Caco-2 (cell line): ENCODE results near the gene SULT2A1. TPM values are rescaled to one million over a fixed set of nuclear protein-coding genes. Genes with fewer than 3 reads are reported as not detected.
"Not testable (repeated sequence)": the region's sequence is repeated elsewhere in the genome, so short reads cannot be mapped to it uniquely, and the experiment has no call there.

ENCODE experiments used
- BruUV-seq: library from RNA; stranded (reverse); fragments of 400-500 nt; replicated peaks from 2 replicates; lab custom pipeline; 2021; lab: Mats Ljungman, UMichigan
- CTCF ChIA-PET: fragments of 300-600 bp; sonication (Branson Sonifier 250); formaldehyde crosslinking; loops from one replicate; lab custom pipeline; 2022; ENCODE audit warnings: antibody characterized with exemption; lab: Charles Lee
- POLR2A ChIA-PET: fragments of 300-600 bp; sonication (Branson Sonifier 250); formaldehyde crosslinking; loops from one replicate; lab custom pipeline; 2022; ENCODE audit warnings: antibody characterized with exemption; lab: Charles Lee
- DNase-seq, 2 experiments: peaks; one replicate each; pipeline versions ENCODE4 v3.0.0 to v3.0.0-alpha.2; 2020 to 2022
- H3K27me3 ChIP-seq: replicated peaks from 2 replicates; pipeline ENCODE4 v1.6.0; 2011; ENCODE audit warnings: low read length; ENCODE audit not compliant: control insufficient read depth, insufficient read depth
- H3K36me3 ChIP-seq: 2 replicates; pipeline ENCODE4 v1.5.1; 2011; ENCODE audit warnings: low read length; ENCODE audit not compliant: control insufficient read depth, insufficient read depth
- H3K4me1 ChIP-seq: fragments of 250-450 bp; sonication (Bioruptor Pico); 2 replicates; pipeline ENCODE4 v1.5.1; 2020; ENCODE audit warnings: mild to moderate bottlenecking
- H3K4me3 ChIP-seq: 2 replicates; pipeline ENCODE4 v1.5.1; 2011; ENCODE audit warnings: low read depth, mild to moderate bottlenecking, control low read depth, low read length
- H3K9me3 ChIP-seq: fragments of 250-450 bp; sonication (Bioruptor Pico); 2 replicates; pipeline ENCODE4 v1.5.1; 2020; ENCODE audit warnings: mild to moderate bottlenecking, moderate library complexity
- H3K27ac Mint-ChIP-seq: one replicate; pipeline ENCODE4 v1.8.0; 2022; ENCODE audit warnings: mixed read lengths; ENCODE audit not compliant: unreplicated experiment
- H3K27me3 Mint-ChIP-seq: one replicate; pipeline ENCODE4 v1.8.0; 2022; ENCODE audit warnings: mixed read lengths; ENCODE audit not compliant: insufficient read depth, unreplicated experiment
- H3K36me3 Mint-ChIP-seq: one replicate; pipeline ENCODE4 v1.8.0; 2022; ENCODE audit warnings: mild to moderate bottlenecking, mixed read lengths; ENCODE audit not compliant: insufficient read depth, unreplicated experiment
- H3K4me1 Mint-ChIP-seq: one replicate; pipeline ENCODE4 v1.8.0; 2022; ENCODE audit warnings: low read depth, mixed read lengths; ENCODE audit not compliant: unreplicated experiment
- H3K4me3 Mint-ChIP-seq: one replicate; pipeline ENCODE4 v1.8.0; 2022; ENCODE audit warnings: mild to moderate bottlenecking, moderate library complexity, mixed read lengths; ENCODE audit not compliant: unreplicated experiment
- H3K9me3 Mint-ChIP-seq: one replicate; pipeline ENCODE4 v1.8.0; 2022; ENCODE audit warnings: mixed read lengths; ENCODE audit not compliant: unreplicated experiment
- CTCF ChIP-seq, 2 experiments: fragments of 200-600 bp in 1 of 2; IDR thresholded peaks; 1 replicate in 1 of 2; 2 replicates in 1 of 2; pipeline versions ENCODE4 v1.5.1 to v1.8.0; 2011 to 2022; ENCODE audit warnings: antibody characterized with exemption in 1 of 2, control low read depth in 1 of 2, inconsistent platforms in 1 of 2, low read depth in 1 of 2, low read length in 1 of 2, mild to moderate bottlenecking in 1 of 2, moderate library complexity in 1 of 2; ENCODE audit not compliant: insufficient read depth in 1 of 2, severe bottlenecking in 1 of 2, unreplicated experiment in 1 of 2
- intact Hi-C: fragments of 100-400 bp; cut with micrococcal nuclease; formaldehyde crosslinking; loops from one replicate; pipeline ENCODE4 v1.10.0; 2022; ENCODE audit not compliant: unreplicated experiment
- total RNA-seq: library from RNA; stranded (reverse); gene quantifications from 2 replicates; pipeline ENCODE4 v1.2.3, GENCODE V29; 2022

SULT2A1 gene
- total RNA-seq, 1 experiment from 2014 or later: 4.5 TPM

GRCh38 chr19:47909350-47909749 is 23.2 kb upstream of the SULT2A1 start:
- H3K4me3 ChIP-seq, BruUV-seq, H3K27me3 ChIP-seq, CTCF ChIA-PET, H3K9me3 Mint-ChIP-seq, POLR2A ChIA-PET, H3K27ac Mint-ChIP-seq, intact Hi-C loops, H3K4me1 Mint-ChIP-seq, H3K4me1 ChIP-seq, H3K4me3 Mint-ChIP-seq, H3K36me3 ChIP-seq, H3K9me3 ChIP-seq, H3K36me3 Mint-ChIP-seq, H3K27me3 Mint-ChIP-seq: not testable (repeated sequence)
- peak in 1 of 2 experiments; percentile 60 for TF ChIP-seq CTCF (IDR thresholded peaks at IDR 0.05; ENCODE audit: insufficient read depth in 1 of 2, low read depth in 1 of 2, low read length in 1 of 2, severe bottlenecking in 1 of 2, unreplicated experiment in 1 of 2)
- peak; percentile 85 to 87 for DNase-seq

GRCh38 chr19:47901370-47901769 is 15.3 kb upstream of the SULT2A1 start:
- H3K4me1 ChIP-seq: no peaks in the 10 kb centered on the region
- TF ChIP-seq CTCF (IDR thresholded peaks at IDR 0.05; ENCODE audit: insufficient read depth in 1 of 2, low read depth in 1 of 2, low read length in 1 of 2, severe bottlenecking in 1 of 2, unreplicated experiment in 1 of 2): no peak
- no peak overlapping the region for H3K4me3 Mint-ChIP-seq
- POLR2A ChIA-PET: no interaction called here
- BruUV-seq: no TSS peak
- intact Hi-C loops: no loop called here
- no peaks in the 10 kb centered on the region for H3K36me3 Mint-ChIP-seq
- no peaks in the 10 kb centered on the region for H3K9me3 Mint-ChIP-seq
- H3K36me3 ChIP-seq: no peaks in the 10 kb centered on the region
- no peaks in the 10 kb centered on the region for H3K27me3 ChIP-seq
- CTCF ChIA-PET: no interaction called here
- H3K27me3 Mint-ChIP-seq: no peaks in the 10 kb centered on the region
- no peak overlapping the region for H3K27ac Mint-ChIP-seq
- H3K4me3 ChIP-seq: no peak overlapping the region
- peak in 1 of 2 experiments; percentile 10 for DNase-seq
- no peaks in the 10 kb centered on the region for H3K9me3 ChIP-seq
- no peaks in the 10 kb centered on the region for H3K4me1 Mint-ChIP-seq

- H3K4me1 Mint-ChIP-seq: no peaks in the 10 kb centered on the region
- no peak for TF ChIP-seq CTCF (IDR thresholded peaks at IDR 0.05; ENCODE audit: insufficient read depth in 1 of 2, low read depth in 1 of 2, low read length in 1 of 2, severe bottlenecking in 1 of 2, unreplicated experiment in 1 of 2)
- no peaks in the 10 kb centered on the region for H3K27me3 ChIP-seq
- no peak overlapping the region for H3K4me3 Mint-ChIP-seq
- intact Hi-C loops: no loop called here
- H3K27me3 Mint-ChIP-seq: no peaks in the 10 kb centered on the region
- no peak for DNase-seq
- H3K9me3 Mint-ChIP-seq: no peaks in the 10 kb centered on the region
- H3K4me1 ChIP-seq: no peaks in the 10 kb centered on the region
- H3K9me3 ChIP-seq: peaks cover 7% of the 10 kb centered on the region; the same call in 1 of the 2 replicates
- H3K36me3 ChIP-seq: no peaks in the 10 kb centered on the region
- BruUV-seq: no TSS peak
- H3K27ac Mint-ChIP-seq: no peak overlapping the region
- CTCF ChIA-PET: no interaction called here
- H3K4me3 ChIP-seq: no peak overlapping the region
- POLR2A ChIA-PET: no interaction called here
- peaks cover 5% of the 10 kb centered on the region for H3K36me3 Mint-ChIP-seq
Measured at GRCh38 chr19:47899335-47899734, 13.2 kb upstream of the SULT2A1 start.
